ENCODE measurements around the gene ATL1.

DNA sequence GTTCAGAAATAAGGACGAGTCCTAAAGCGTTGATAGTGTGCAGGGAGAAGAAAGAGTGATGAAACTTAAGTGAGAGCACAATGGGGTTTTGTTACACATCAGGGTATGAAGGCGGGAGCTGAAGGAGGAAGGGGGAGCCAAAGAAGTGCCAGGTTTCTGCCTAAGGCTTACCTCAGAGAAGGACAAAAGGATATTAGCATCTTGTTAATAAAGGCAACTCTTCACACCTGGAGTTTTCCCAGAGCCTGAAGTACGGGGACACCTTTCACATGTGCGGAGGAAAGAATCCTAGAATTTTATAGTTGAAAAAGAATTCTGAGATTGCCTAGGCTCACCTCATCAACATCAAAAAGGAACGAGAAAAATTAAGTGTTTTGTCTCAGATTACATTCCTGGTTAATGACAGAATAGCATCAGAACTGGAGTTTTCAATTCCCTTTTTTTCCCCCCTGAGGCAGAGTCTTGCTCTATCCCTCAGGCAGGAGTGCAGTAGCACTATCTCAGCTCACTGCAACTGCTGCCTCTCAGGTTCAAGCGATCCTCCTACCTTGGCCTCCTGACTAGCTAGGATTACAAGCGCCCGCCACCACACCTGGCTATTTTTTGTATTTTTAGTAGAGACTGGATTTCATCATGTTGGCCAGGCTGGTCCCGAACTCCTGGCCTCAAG is 110.4 kb downstream of the ATL1 start:
- no peak for TF ChIP-seq POLR2A (IDR thresholded peaks at IDR 0.05; ENCODE audit: low read length)
- no peak for TF ChIP-seq GATA1 (IDR thresholded peaks at IDR 0.05; ENCODE audit: low read depth, low read length)
